ENCODE data around the gene COL1A1. TPM values are rescaled to one million over a fixed set of nuclear protein-coding genes. Genes with fewer than 3 reads are reported as not detected.

The COL1A1 gene
- total and polyA plus RNA-seq, 2 of the 13 experiments (the other 11 are each of a cell fraction or from before 2014, with no cell fraction given): 0.05 TPM; not detected in 1

DNA sequence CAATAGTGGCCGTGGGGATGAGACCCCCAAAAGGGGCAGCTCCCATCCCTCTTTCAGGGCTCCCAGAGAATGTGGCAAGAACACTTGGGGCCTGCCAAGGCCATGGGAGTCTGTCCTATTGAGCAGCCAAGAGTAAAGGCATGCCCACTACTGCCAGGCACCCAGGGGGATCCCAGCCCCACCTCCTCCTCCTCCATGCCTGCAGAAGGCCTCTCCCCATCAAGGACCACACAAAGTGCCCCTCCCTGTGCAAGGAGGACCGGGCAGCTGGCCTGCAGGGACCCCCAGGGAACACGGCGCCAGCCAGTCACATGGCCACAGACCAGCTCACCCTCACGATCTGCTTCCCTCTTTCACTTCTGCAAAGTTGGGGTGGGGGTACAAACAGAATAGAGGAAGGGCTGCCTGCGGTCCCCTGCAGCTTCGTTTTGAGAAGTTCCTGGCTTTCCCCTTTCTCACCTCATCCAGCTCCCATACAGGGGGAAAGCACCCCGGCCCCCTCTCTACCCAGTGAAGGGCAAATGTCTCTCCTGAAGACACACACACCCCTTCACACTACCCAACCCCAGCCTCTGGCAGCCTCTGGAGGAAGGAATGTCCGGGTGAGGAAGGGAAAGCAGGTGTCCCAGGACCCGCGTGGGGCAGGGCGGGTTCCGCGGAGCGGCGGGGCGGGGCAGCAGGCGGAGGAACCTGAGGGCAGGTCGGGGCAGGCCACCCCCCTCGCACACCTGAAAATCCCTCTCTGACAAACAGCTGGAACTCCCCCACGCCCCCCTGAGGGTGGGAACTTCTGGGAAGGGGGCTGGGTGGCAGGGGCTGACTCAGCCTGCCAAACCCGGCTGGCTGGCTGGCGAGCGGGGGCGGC lies 53.0 kb downstream of the COL1A1 start (continued):
- TF ChIP-seq, protein P1, sequence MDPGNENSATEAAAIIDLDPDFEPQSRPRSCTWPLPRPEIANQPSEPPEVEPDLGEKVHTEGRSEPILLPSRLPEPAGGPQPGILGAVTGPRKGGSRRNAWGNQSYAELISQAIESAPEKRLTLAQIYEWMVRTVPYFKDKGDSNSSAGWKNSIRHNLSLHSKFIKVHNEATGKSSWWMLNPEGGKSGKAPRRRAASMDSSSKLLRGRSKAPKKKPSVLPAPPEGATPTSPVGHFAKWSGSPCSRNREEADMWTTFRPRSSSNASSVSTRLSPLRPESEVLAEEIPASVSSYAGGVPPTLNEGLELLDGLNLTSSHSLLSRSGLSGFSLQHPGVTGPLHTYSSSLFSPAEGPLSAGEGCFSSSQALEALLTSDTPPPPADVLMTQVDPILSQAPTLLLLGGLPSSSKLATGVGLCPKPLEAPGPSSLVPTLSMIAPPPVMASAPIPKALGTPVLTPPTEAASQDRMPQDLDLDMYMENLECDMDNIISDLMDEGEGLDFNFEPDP (CRISPR knock-in tag; conservative IDR thresholded peaks at IDR 0.05): no peak
- TF ChIP-seq HES4 (CRISPR knock-in tag; IDR thresholded peaks at IDR 0.05; ENCODE audit: borderline replicate concordance): no peak
- TF ChIP-seq, protein P2, sequence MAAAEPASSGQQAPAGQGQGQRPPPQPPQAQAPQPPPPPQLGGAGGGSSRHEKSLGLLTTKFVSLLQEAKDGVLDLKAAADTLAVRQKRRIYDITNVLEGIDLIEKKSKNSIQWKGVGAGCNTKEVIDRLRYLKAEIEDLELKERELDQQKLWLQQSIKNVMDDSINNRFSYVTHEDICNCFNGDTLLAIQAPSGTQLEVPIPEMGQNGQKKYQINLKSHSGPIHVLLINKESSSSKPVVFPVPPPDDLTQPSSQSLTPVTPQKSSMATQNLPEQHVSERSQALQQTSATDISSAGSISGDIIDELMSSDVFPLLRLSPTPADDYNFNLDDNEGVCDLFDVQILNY (CRISPR knock-in tag; conservative IDR thresholded peaks at IDR 0.05): no peak
- TF ChIP-seq, protein P3, sequence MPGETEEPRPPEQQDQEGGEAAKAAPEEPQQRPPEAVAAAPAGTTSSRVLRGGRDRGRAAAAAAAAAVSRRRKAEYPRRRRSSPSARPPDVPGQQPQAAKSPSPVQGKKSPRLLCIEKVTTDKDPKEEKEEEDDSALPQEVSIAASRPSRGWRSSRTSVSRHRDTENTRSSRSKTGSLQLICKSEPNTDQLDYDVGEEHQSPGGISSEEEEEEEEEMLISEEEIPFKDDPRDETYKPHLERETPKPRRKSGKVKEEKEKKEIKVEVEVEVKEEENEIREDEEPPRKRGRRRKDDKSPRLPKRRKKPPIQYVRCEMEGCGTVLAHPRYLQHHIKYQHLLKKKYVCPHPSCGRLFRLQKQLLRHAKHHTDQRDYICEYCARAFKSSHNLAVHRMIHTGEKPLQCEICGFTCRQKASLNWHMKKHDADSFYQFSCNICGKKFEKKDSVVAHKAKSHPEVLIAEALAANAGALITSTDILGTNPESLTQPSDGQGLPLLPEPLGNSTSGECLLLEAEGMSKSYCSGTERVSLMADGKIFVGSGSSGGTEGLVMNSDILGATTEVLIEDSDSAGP (CRISPR knock-in tag; IDR thresholded peaks at IDR 0.05; ENCODE audit: borderline replicate concordance): no peak
- TF ChIP-seq GLI4 (CRISPR knock-in tag; IDR thresholded peaks at IDR 0.05; ENCODE audit: borderline replicate concordance): peak; percentile 43; the same call in 1 of the 2 replicates
- no peak for TF ChIP-seq ZNF382 (CRISPR knock-in tag; IDR thresholded peaks at IDR 0.05; ENCODE audit: borderline replicate concordance)
- TF ChIP-seq ZFYVE20 (CRISPR knock-in tag; IDR thresholded peaks at IDR 0.05; ENCODE audit: borderline replicate concordance, low read depth): no peak
- TF ChIP-seq, protein P4, sequence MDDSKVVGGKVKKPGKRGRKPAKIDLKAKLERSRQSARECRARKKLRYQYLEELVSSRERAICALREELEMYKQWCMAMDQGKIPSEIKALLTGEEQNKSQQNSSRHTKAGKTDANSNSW (CRISPR knock-in tag; IDR thresholded peaks at IDR 0.05; ENCODE audit: borderline replicate concordance): 0 out of 2 replicates have a peak, but pooled peaks have one; percentile 20
- no peak for TF ChIP-seq ZNF350 (CRISPR knock-in tag; IDR thresholded peaks at IDR 0.05; ENCODE audit: borderline replicate concordance, low read depth)
- TF ChIP-seq SNAPC2 (CRISPR knock-in tag; IDR thresholded peaks at IDR 0.05): no peak
- no peak for TF ChIP-seq ZIK1 (CRISPR knock-in tag; IDR thresholded peaks at IDR 0.05; ENCODE audit: borderline replicate concordance, low read depth)
- no peak for TF ChIP-seq ZMYM2 (CRISPR knock-in tag; IDR thresholded peaks at IDR 0.05)
- TF ChIP-seq ZNF672 (CRISPR knock-in tag; IDR thresholded peaks at IDR 0.05): no peak
- TF ChIP-seq ZNF761 (CRISPR knock-in tag; conservative IDR thresholded peaks at IDR 0.05): no peak
- TF ChIP-seq SMAD1 (CRISPR knock-in tag; IDR thresholded peaks at IDR 0.05; ENCODE audit: borderline replicate concordance, low read depth): no peak
- peak; percentile 24; the same call in 1 of the 2 replicates for TF ChIP-seq SALL2 (CRISPR knock-in tag; IDR thresholded peaks at IDR 0.05)
- no peak for TF ChIP-seq POLR2AphosphoS2 (IDR thresholded peaks at IDR 0.05; ENCODE audit: low read depth, low read length)
- TF ChIP-seq, protein P5, sequence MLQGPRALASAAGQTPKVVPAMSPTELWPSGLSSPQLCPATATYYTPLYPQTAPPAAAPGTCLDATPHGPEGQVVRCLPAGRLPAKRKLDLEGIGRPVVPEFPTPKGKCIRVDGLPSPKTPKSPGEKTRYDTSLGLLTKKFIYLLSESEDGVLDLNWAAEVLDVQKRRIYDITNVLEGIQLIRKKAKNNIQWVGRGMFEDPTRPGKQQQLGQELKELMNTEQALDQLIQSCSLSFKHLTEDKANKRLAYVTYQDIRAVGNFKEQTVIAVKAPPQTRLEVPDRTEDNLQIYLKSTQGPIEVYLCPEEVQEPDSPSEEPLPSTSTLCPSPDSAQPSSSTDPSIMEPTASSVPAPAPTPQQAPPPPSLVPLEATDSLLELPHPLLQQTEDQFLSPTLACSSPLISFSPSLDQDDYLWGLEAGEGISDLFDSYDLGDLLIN (CRISPR knock-in tag; IDR thresholded peaks at IDR 0.05; ENCODE audit: borderline replicate concordance): no peak
- TF ChIP-seq RELA (CRISPR knock-in tag; IDR thresholded peaks at IDR 0.05): no peak
- no peak for TF ChIP-seq HOXA5 (CRISPR knock-in tag; IDR thresholded peaks at IDR 0.05)
- no peak for TF ChIP-seq CBX1 (IDR thresholded peaks at IDR 0.05; ENCODE audit: low read depth)
